ENCODE results near the gene AFTPH.
A peak's percentile ranks its signal among the peaks of the same experiment; 100 is the strongest.
"Not testable (repeated sequence)": the region's sequence is repeated elsewhere in the genome, so short reads cannot be mapped to it uniquely, and the experiment has no call there.

The AFTPH gene

GRCh38 chr2:64501946-64502345 is 22.2 kb upstream of the AFTPH start:
- no peak for DNase-seq

DNA sequence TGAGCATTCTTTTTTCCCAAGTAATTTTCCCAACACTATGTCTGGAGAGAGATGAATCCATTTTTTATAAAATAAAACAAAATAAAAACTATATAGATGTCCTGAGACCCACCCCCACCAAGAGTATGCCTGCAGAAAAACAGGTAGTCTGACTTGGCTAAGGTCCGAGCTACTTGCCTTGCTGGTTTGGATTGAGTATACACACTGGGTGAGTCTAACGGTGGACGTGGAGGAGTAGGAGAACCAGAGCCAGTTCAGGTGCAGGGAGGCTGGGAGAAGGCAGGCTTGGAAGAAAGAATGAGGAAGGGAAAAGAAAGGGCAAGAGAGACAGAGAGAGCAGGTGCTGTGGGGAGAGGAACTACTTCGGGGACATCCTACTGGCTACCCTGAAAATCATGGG is 21.3 kb upstream of the AFTPH start:
- no peak for DNase-seq

GRCh38 chr2:64504774-64505720 is 19.1 kb upstream of the AFTPH start:
- DNase-seq = no peak

DNA sequence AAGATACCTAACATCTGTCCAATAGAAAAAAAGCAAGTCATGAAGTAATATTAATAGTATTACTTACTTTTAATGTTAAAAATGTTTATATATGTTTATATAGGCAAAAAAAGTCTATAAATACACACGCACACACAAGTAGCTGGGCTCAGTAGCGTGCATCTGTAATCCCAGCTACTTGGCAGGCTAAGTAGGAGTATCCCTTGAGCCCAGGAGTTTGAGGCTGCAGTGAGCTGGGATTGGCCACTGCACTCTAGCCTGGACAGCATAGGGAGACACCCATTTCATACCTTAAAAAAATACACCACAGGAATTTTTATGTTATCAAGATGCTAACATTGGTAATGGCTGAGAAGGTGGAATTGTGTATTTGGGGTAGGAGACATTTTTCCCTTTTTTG is 17.4 kb upstream of the AFTPH start:
- no peak for DNase-seq

DNA sequence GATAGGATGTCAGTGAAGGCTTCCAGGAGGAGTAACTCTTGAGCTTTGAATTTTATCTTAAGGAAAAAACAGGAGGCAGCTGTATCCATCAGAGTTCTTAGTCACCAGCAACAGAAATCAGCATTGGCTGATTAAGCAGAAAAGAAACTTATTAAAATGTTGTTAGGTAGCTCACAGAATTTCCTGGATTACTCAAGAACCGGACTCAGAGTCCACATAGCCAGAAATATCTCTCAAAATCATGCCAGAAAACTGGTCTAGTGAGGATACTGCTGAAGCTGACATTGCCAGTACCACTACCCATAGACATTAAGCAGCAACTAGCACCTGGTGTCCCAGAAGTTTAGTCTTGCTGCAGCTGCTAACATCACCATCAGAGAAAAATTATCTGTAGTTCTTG is 10.1 kb upstream of the AFTPH start:
- no peak for DNase-seq

DNA sequence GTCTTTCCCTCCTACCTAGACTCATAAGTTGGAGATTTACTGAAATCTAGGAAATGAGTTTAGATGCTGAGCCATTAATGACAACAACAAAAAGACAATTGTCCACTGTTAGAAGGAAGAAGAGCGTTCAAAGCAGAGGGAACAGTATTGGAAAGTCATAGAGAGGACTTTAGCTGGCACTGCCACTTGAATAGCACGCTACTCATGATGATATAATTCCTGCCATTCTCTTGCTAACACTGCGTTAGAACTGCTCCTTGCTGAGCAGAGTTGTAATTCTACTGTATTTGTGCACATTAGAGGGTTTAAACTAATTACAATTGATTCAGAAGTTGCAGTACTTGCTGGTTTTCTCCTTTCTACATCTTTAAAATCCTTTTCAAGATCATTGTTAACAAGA is 9.0 kb upstream of the AFTPH start:
- no peak for DNase-seq

DNA sequence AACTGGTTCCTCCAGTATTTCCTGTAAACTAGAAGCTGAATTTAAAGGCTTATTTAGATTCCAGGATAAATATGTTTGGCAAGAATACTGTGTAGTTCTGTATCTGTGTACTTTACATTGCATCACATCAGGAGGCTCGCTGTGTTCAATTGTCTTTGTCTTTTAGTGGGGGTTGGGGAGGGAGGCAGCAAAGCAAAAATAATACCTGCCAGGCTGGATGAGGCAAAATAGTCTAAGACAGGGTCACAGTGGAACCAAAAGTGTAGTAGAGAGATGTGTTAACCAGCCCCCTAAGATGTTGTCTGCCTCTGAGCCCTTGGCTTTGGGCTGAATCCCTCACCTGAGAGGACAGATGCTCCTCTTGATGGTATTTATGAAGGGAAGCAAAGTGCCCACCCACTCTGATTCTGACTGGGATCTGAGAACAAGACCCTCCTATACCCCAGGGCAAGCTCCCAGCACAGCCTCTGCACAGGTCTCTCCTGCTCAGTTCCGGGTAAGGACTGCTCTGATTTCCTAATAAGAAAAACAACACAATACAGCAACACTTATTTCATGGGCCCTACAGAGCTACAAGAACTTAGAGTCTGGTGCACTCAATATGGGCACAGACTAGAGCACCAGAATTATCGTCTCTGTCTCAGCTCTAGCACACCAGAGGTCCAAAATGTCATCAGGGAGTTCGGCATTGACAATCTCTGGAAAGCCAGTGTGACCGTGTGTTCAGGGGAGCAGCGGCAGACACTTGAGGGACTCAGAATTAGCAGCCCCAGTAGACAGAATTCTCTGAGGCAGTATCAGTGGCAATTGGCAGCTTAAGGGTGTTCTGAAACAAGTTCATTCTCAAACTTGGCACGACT is 7.2 kb upstream of the AFTPH start:
- DNase-seq = no peak

GRCh38 chr2:64517511-64517884 is 6.6 kb upstream of the AFTPH start:
- DNase-seq = no peak

DNA sequence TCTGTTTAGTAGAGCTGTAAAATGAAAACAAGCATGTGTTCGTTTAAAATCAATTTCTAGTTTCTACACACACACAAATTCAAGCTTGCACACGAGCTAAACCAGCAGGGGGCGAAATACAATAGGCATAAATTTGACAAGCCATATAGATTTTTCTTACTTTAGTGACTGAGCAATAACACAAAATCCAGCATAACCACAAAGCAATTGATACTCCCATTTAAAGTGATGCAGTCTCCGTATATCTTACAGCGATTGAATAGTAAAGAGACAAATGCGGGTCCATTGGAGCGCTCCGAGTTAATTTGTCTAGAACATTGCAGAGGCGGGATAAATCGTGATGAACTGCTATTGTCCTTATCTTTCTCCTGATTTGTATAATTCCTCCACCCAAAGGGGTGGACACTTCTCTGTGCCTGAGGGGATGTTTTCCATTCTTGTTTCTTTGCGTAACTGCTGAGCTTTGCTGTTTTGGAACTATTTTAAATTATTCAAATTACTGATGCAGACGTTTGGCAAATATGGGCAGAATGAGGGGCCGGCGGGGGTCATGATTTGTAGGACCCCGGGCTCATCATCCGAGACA is 1.2 kb upstream of the AFTPH start:
- peak; percentile 65 to 69 for DNase-seq

DNA sequence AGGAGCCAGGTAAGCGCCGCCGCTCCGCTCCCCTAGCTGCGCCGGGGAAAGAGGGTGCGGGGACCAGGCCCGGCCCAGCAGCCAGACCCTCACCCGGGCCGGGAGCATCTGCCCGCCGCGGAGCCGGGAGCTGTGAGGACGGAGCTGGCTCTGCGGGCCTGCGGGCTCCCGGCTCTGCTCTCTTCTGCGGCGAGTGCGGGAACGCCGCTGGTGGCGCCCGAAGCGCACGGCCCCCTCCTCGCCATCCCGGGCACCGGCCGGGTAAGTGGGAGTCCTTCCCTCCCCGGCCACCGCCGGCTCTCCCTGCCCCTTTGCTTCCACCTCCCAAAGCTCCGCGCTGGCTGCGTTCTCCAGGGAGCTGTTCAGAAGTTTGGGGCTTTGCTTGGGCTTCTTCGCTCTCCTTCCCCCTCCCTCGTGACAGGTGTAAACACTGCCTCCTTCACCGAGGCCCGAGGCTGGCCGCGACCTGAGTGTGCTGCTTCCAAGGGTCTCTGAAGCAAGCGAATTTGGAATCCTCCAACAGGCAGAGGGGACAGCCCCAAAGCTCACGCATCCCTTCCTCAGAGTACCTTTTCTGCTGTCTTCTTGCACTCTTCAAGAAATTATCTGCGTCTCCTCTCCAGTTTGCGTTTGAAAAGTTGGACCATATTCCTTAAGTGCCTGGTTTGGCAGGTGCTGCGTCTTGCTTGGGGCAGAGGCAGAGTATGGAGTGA is 632 bp downstream of the AFTPH start:
- peak; percentile 6 to 9 for DNase-seq

DNA sequence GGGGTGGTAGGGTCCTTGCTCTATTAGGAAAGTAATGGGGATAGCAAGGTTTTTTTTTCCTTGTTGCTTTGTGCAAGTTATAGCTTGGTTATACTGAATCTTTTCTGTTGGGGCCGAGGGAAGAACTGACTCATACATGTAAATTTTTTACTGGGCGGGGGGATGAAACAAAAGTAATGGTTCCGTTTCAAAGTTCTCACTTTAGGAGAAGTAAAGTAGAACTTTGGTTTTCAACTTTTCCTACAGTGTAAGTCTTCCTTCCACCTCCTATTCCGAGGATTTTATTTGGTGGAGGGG is 1.1 kb downstream of the AFTPH start:
- DNase-seq = peak; percentile 22 to 28

DNA sequence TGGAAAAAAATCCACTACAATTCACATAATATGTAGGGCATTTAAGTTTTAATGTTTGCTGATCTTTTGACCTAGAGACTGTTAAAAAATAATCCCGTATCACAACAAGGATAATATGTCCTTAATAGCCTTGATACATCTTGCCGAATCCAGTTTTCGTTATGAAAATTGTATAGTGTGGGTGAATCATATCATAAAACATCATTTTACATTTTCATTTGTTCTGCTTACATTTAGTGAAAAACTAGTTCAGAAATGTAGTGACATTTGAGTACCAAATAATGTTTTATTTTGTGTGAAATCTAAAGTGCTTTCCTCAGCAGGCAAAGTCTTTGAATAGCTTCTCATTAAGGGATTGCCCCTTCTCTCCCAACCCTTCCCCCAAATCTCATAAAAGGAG is 1.9 kb downstream of the AFTPH start:
- DNase-seq = no peak

- DNase-seq = not testable (repeated sequence)
Observed at GRCh38 chr2:64530946-64531345, 6.8 kb downstream of the AFTPH start.

DNA sequence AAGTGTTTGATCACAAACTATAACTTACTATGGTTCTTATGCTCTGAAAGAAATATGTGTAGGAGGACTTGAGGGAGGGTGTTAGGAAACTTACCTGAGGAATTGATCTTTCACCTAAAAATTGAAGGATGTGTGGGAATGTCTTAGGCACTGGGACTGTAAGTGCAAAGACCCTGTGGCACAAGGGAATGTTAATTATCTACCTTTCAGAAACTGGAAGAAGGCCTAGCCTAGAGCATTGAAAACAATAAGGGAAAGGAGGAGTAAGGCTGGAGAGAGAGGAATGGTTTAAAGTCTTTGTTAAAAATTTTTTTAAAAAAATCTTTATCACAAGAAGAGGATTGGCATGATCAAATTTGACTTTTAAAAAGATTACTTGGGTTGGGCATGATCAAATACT is 7.9 kb downstream of the AFTPH start:
- no peak for DNase-seq

GRCh38 chr2:64533882-64534281 is 9.8 kb downstream of the AFTPH start:
- DNase-seq = no peak

DNA sequence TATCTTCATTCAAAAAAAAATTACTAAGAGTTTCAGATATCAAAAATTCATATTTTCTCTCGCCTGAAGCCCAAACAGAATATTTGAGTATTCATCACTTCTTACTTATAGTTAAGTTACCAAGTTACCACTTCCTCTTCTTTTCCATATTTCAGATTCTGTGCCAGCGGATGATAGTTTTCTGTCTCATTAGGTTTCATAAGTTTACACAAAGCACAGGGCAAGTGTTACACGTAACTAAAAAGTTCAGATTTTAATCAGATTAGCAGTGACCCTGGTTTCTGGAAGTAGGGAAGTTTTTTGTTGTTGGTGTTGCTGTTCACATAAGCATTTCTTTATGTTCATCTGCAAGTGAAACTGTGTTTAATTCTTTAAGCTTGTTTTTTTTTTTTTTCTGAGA is 10.2 kb downstream of the AFTPH start:
- no peak for DNase-seq

GRCh38 chr2:64535024-64535423 is 10.9 kb downstream of the AFTPH start:
- DNase-seq = no peak

- DNase-seq = no peak
Observed at GRCh38 chr2:64537991-64538390, 13.9 kb downstream of the AFTPH start.

DNA sequence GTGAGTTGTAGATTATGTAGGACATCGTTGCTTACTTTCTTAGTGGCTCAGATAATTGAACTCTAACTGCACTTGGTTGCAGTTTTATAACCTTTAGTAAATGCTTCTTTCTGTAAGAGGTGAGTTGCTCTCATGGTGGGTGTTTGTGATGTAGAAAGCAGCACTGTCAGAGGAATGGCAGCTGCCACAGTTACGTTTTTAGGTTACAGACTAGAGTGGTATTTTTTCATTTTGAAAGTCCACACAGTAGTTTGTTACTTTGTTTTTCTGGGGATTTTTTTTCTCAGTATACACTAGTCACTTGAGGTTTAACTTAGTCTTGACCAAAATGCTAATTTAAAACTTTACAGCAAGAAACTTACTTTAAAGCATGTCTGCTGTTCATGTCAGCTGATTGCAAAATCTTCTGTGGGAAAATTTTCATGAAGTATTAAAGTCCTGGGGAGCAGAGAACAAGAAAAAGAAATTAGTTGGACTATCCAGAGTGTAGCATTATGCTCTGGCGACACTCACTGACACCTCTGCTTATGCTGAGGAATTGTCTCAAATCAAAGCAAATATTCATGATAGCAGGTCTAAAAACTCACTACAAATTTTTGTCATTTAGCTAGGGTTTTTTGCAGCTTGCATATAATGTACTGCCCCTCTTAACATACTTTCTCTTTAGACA is 14.8 kb downstream of the AFTPH start:
- DNase-seq = no peak

DNA sequence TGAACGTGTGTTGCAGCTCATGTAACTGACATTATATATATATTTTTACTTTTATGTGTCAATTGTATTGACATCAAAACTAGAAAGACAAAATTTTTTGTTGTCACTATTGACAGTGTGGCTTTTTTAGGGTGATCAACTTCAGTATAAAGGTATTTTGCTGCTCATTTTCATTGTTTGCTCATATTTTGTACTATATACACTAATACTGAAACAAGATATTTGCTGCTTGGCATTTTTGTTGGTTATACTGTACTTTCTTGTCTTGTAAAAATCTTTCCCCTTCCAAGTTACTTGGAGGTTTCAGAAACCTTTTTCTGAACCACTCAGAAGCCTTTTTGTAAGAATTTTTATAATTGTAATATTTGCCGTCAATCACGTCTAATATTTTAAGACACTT is 16.5 kb downstream of the AFTPH start:
- no peak for DNase-seq

DNA sequence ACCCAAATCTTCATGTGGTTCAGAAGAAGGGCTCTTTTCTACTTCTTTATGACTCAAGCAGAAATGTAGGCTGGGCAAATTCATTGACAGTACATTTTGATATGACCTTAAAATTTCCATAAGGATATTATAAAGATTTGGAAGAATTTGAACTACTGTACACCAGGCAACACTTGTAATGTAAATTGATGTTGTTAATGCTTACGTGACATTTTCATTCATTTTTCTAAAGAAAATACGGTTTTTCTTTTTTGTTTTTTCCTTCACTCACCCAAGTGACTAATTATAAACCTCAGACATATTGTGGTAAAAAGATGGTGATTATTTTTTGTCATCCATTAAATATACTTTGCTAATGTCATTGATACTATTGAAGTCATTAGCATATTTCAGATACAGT is 17.4 kb downstream of the AFTPH start:
- no peak for DNase-seq
